Keratinocyte (primary cell): Measurements from ENCODE around the gene ANKUB1. TPM values are rescaled to one million over a fixed set of nuclear protein-coding genes. Genes with fewer than 3 reads are reported as not detected.

Experiments
- DNase-seq: peaks from one replicate; pipeline ENCODE4 v3.0.0-alpha.2; 2011; ENCODE audit warnings: low read depth, missing footprints, low spot score
- FAIRE-seq: peaks from 2 replicates; lab custom pipeline; 2011; peaks lifted over from hg19 to GRCh38; lab: Jason Lieb, UNC
- H2AFZ ChIP-seq: 2 replicates; pipeline ENCODE4 v1.6.0; 2012; ENCODE audit warnings: low read length, control low read depth, inconsistent platforms; ENCODE audit not compliant: control insufficient read depth
- H3K27ac ChIP-seq: 2 replicates; pipeline ENCODE4 v1.5.1; 2011; ENCODE audit warnings: low read length; ENCODE audit not compliant: control insufficient read depth, insufficient read depth
- H3K27me3 ChIP-seq: 3 replicates; pipeline ENCODE4 v1.6.0; 2011; ENCODE audit warnings: low read length; ENCODE audit not compliant: control insufficient read depth, insufficient read depth; ENCODE audit errors: extremely low read depth
- H3K36me3 ChIP-seq, 2 experiments: 2 replicates in 1 of 2; 3 replicates in 1 of 2; pipeline ENCODE4 v1.5.1; 2011; ENCODE audit warnings: low read length in 2 of 2, mild to moderate bottlenecking in 1 of 2; ENCODE audit not compliant: control insufficient read depth in 2 of 2, insufficient read depth in 2 of 2; ENCODE audit errors: extremely low read depth in 1 of 2
- H3K4me1 ChIP-seq: 3 replicates; pipeline ENCODE4 v1.5.1; 2011; ENCODE audit warnings: low read length; ENCODE audit not compliant: control insufficient read depth, insufficient read depth; ENCODE audit errors: extremely low read depth
- H3K4me2 ChIP-seq: 3 replicates; pipeline ENCODE4 v1.6.0; 2011; ENCODE audit warnings: low read depth, low read length; ENCODE audit not compliant: control insufficient read depth, insufficient read depth; ENCODE audit errors: extremely low read depth
- H3K4me3 ChIP-seq, 3 experiments: fragments of 200-600 bp in 1 of 3; sonication (generic) in 1 of 3; 2 replicates in 2 of 3; 3 replicates in 1 of 3; pipeline ENCODE4 v1.5.1; 2011 to 2016; ENCODE audit warnings: low read length in 3 of 3, mild to moderate bottlenecking in 3 of 3, control low read depth in 2 of 3, inconsistent platforms in 1 of 3, low read depth in 1 of 3, mixed read lengths in 1 of 3, mixed run types in 1 of 3, moderate library complexity in 1 of 3; ENCODE audit not compliant: control insufficient read depth in 2 of 3, insufficient read depth in 2 of 3; ENCODE audit errors: extremely low read depth in 1 of 3
- H3K79me2 ChIP-seq: 2 replicates; pipeline ENCODE4 v1.6.0; 2012; ENCODE audit warnings: low read length; ENCODE audit not compliant: control insufficient read depth, insufficient read depth
- H3K9ac ChIP-seq: 3 replicates; pipeline ENCODE4 v1.6.0; 2011; ENCODE audit warnings: low read length; ENCODE audit not compliant: control insufficient read depth, insufficient read depth; ENCODE audit errors: extremely low read depth
- H3K9me1 ChIP-seq: 3 replicates; pipeline ENCODE4 v1.6.0; 2011; ENCODE audit warnings: low read length; ENCODE audit not compliant: control insufficient read depth, insufficient read depth; ENCODE audit errors: extremely low read depth
- H3K9me3 ChIP-seq: 2 replicates; pipeline ENCODE4 v1.5.1; 2012; ENCODE audit warnings: low read depth, low read length; ENCODE audit not compliant: control insufficient read depth
- H4K20me1 ChIP-seq: 3 replicates; pipeline ENCODE4 v1.6.0; 2011; ENCODE audit warnings: low read length; ENCODE audit not compliant: control insufficient read depth, insufficient read depth; ENCODE audit errors: extremely low read depth
- EZH2 ChIP-seq: IDR thresholded peaks from one replicate; pipeline ENCODE4 v1.6.1; 2012; ENCODE audit warnings: inconsistent platforms, mild to moderate bottlenecking, low read length, moderate library complexity
- dilution Hi-C: fragments of 300-500 bp; cut with MboI; formaldehyde crosslinking; loops from one replicate; pipeline ENCODE4 v1.7.0; 2020; ENCODE audit warnings: low sequenced_read_pairs; ENCODE audit not compliant: extremely low pct_ligation_motif_present
- polyA plus RNA-seq, 5 experiments: library from polyadenylated mRNA; depleted of rRNA in 3 of 5; stranded (reverse) in 3 of 5; stranded (forward) in 1 of 5; unstranded in 1 of 5; fragments of >200 nt; gene quantifications; 1 replicate in 1 of 5; 2 replicates in 3 of 5; 3 replicates in 1 of 5; pipeline versions ENCODE4 v1.2.1 to v1.2.3, GENCODE V29; 2011 to 2012; ENCODE audit warnings: missing spikeins in 2 of 5, low read depth in 1 of 5, low replicate concordance in 1 of 5
- TF ChIP-seq, protein P1 (sequence below), 3 experiments: IDR thresholded peaks in 1 of 3; conservative IDR thresholded peaks in 1 of 3; optimal IDR thresholded peaks in 1 of 3; 2 replicates in 2 of 3; 3 replicates in 1 of 3; pipeline versions ENCODE3 to v1.5.1; 2011; ENCODE audit warnings: low read length in 3 of 3, mild to moderate bottlenecking in 3 of 3, moderate library complexity in 2 of 3, control low read depth in 1 of 3, inconsistent platforms in 1 of 3; ENCODE audit not compliant: insufficient read depth in 2 of 3; ENCODE audit errors: extremely low read depth in 1 of 3

Gene ANKUB1
- polyA plus RNA-seq, 1 donor (not counting 4 experiments of a cell fraction or from before 2014, with no cell fraction given): 0.66 TPM

DNA sequence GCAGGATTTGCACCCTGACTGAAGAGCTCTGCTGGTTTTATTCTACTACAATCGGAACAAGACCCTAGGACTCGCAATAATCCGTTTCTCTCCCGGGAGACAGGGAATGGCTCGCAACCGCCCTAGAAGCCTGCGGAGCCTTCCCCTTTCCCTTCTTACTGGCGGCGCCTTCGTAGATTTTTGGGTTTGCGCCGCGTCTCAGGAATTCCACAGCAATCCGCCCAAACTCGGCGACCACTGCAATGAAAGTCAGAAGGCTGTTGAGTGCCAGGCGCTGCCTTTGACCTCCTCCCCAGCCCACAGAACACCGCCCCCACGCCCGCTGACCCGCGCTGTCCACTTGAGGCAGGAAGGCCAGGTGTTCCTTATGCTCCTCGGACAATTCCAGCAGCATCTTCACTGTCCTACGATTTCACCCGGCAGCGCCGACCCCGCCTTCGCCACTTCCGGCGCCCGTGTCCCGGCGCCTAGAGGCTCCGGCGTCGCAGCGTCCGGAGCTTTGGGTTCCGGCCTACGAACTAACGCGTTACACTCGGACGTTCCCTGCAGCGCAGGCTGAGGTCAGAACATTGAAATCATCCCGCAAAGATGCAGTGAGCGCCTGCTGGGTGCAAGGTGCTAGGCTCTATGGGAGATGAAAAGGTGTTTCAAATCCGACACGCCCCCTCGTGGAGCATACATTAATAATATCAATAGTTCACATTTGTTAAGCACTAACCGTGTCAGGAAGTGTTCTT, 40.1 kb downstream of the ANKUB1 start, which contains the start of gene COMMD2:
TSS of gene COMMD2 (minus strand) at position 439 of the 737 bp plus-strand sequence. CDS start at position 394, 45 bp downstream.
- Histone ChIP-seq H4K20me1 (no peaks in the 10 kb centered on the region), H3K4me2 (peak within 1 kb of the TSS; percentile 97), H3K79me2 (peaks cover 18% of the 10 kb centered on the region), H3K36me3 (peaks cover 6 to 10% of the 10 kb centered on the region in 2 experiments), H3K27ac (peak within 1 kb of the TSS; percentile 80), H3K9me1 (no peaks in the 10 kb centered on the region), H3K9me3 (no peaks in the 10 kb centered on the region), H3K4me1 (peaks cover 17% of the 10 kb centered on the region), H3K27me3 (no peaks in the 10 kb centered on the region), H3K4me3 (peak within 1 kb of the TSS; percentile 91 to 95 (median 92)), H3K9ac (peak within 1 kb of the TSS; percentile 91), H2AFZ (peak within 1 kb of the TSS; percentile 99)
- dilution Hi-C loops: no loop called here
- no peak for TF ChIP-seq EZH2
- TF ChIP-seq, protein P1, sequence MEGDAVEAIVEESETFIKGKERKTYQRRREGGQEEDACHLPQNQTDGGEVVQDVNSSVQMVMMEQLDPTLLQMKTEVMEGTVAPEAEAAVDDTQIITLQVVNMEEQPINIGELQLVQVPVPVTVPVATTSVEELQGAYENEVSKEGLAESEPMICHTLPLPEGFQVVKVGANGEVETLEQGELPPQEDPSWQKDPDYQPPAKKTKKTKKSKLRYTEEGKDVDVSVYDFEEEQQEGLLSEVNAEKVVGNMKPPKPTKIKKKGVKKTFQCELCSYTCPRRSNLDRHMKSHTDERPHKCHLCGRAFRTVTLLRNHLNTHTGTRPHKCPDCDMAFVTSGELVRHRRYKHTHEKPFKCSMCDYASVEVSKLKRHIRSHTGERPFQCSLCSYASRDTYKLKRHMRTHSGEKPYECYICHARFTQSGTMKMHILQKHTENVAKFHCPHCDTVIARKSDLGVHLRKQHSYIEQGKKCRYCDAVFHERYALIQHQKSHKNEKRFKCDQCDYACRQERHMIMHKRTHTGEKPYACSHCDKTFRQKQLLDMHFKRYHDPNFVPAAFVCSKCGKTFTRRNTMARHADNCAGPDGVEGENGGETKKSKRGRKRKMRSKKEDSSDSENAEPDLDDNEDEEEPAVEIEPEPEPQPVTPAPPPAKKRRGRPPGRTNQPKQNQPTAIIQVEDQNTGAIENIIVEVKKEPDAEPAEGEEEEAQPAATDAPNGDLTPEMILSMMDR (optimal IDR thresholded peaks at IDR 0.05 in 1 of 3, IDR thresholded peaks at IDR 0.05 in 1 of 3, conservative IDR thresholded peaks at IDR 0.05 in 1 of 3; ENCODE audit: extremely low read depth in 1 of 3, insufficient read depth in 2 of 3, low read length in 3 of 3): peak; percentile 38 to 54 (median 46)
- peak; percentile 88 for FAIRE-seq
- DNase-seq: peak; percentile 66

DNA sequence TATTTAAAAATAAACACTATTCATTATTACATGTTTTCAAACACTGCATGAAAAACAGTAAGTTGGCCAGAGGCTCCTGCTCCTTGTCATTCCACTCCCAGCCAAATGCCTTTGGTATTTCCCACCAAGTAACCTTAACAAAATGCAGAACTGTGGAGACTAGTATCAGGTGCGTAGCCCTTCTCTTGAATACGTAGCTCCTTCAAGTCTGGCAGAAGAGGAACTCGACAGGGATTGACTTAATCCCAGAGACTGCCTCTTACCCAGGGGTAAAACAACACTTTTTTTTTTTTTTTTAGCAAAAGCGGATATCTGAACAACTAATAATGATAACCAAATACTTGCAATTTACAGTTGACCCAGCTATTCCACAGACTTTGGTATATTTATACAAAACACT, 40.8 kb downstream of the ANKUB1 start:
- Histone ChIP-seq H3K9ac (peak overlapping the region; percentile 91), H3K9me1 (no peaks in the 10 kb centered on the region), H3K36me3 (peaks cover 6 to 14% of the 10 kb centered on the region in 2 experiments), H3K9me3 (no peaks in the 10 kb centered on the region), H4K20me1 (no peaks in the 10 kb centered on the region), H3K27ac (peak overlapping the region; percentile 80), H3K79me2 (peaks cover 18% of the 10 kb centered on the region), H3K4me3 (peak overlapping the region; percentile 91 to 95 (median 92)), H3K27me3 (no peaks in the 10 kb centered on the region), H3K4me2 (peak overlapping the region; percentile 97), H3K4me1 (peaks cover 17% of the 10 kb centered on the region), H2AFZ (peak overlapping the region; percentile 99)
- dilution Hi-C loops: no loop called here
- DNase-seq: no peak
- FAIRE-seq: no peak
- TF ChIP-seq, protein P1 (optimal IDR thresholded peaks at IDR 0.05 in 1 of 3, IDR thresholded peaks at IDR 0.05 in 1 of 3, conservative IDR thresholded peaks at IDR 0.05 in 1 of 3; ENCODE audit: extremely low read depth in 1 of 3, insufficient read depth in 2 of 3, low read length in 3 of 3): no peak
- TF ChIP-seq EZH2: no peak
